Liver (tissue), 4 donors: ENCODE results near the gene ZNF180. TPM values are rescaled to one million over a fixed set of nuclear protein-coding genes. Genes with fewer than 3 reads are reported as not detected.

Source experiments
- polyA plus RNA-seq, 2 donors: library from polyadenylated mRNA; stranded (reverse) in 1 of 2; unstranded in 1 of 2; fragments of 200-250 nt in 1 of 2; fragments of >200 nt in 1 of 2; fragmentation: Nextera tagmentation in 1 of 2; extraction: Ambion mirVana in 1 of 2; gene quantifications; one replicate each; pipeline versions ENCODE4 v1.2.1 to v1.2.3, GENCODE V29; 2013 to 2015
- total RNA-seq, 2 donors: library from RNA; depleted of rRNA; stranded (reverse); fragments of >200 nt; gene quantifications; one replicate each; pipeline ENCODE4 v1.2.3, GENCODE V29; 2014
- donor health status: healthy.
- donor health status: healthy.
- donor health status: healthy.

ZNF180 gene
- total and polyA plus RNA-seq, 4 donors: 2.0 to 7.6 (median 4.3) TPM

Other genes starting within 250 kb of the ZNF180 start
- 1 to 10 TPM in 1 of 2 donors, under 1 TPM in 1; 0.17 to 1.6 TPM for gene ZNF233, start 240.6 kb downstream of the ZNF180 start, total RNA-seq
- gene ZNF233, start 240.6 kb downstream of the ZNF180 start, polyA plus RNA-seq: under 1 TPM in 1 of 2 donors, not detected in 1; 0.94 TPM
- gene ZNF235, start 195.5 kb downstream of the ZNF180 start, total RNA-seq: 1 to 10 TPM; 2.6 to 5.3 TPM
- gene ZNF235, start 195.5 kb downstream of the ZNF180 start, polyA plus RNA-seq: 1 to 10 TPM in 1 of 2 donors, under 1 TPM in 1; 0.96 to 1.7 TPM
- gene ZNF112, start 143.8 kb downstream of the ZNF180 start, total RNA-seq: 1 to 10 TPM; 1.8 to 2.0 TPM
- gene ZNF112, start 143.8 kb downstream of the ZNF180 start, polyA plus RNA-seq: 1 to 10 TPM in 1 of 2 donors, under 1 TPM in 1; 0.47 to 1.5 TPM
- 1 to 10 TPM in 1 of 2 donors, under 1 TPM in 1; 0.67 to 1.4 TPM for gene ZNF285, start 98.9 kb downstream of the ZNF180 start, total RNA-seq
- under 1 TPM; 0.23 to 0.32 TPM for gene ZNF285, start 98.9 kb downstream of the ZNF180 start, polyA plus RNA-seq
- gene ZNF229, start 52.0 kb downstream of the ZNF180 start, total RNA-seq: 1 to 10 TPM in 1 of 2 donors, under 1 TPM in 1; 0.67 to 4.6 TPM
- gene ZNF229, start 52.0 kb downstream of the ZNF180 start, polyA plus RNA-seq: under 1 TPM; 0.14 to 0.88 TPM
- under 1 TPM; 0.09 to 0.25 TPM for gene CEACAM20, start 29.2 kb upstream of the ZNF180 start, total RNA-seq
- not detected for gene CEACAM20, start 29.2 kb upstream of the ZNF180 start, polyA plus RNA-seq
- gene IGSF23, start 113.0 kb upstream of the ZNF180 start, total RNA-seq: 1 to 10 TPM in 1 of 2 donors, under 1 TPM in 1; 0.47 to 2.8 TPM
- 10 to 100 TPM in 1 of 2 donors, 1 to 10 TPM in 1; 3.9 to 11.4 TPM for gene IGSF23, start 113.0 kb upstream of the ZNF180 start, polyA plus RNA-seq
- 10 to 100 TPM; 18.6 to 49.0 TPM for gene PVR, start 143.4 kb upstream of the ZNF180 start, total RNA-seq
- 10 to 100 TPM; 11.4 to 45.7 TPM for gene PVR, start 143.4 kb upstream of the ZNF180 start, polyA plus RNA-seq
- 1 to 10 TPM in 1 of 2 donors, under 1 TPM in 1; 0.75 to 1.6 TPM for gene CEACAM19, start 171.0 kb upstream of the ZNF180 start, total RNA-seq
- 1 to 10 TPM in 1 of 2 donors, under 1 TPM in 1; 0.98 to 2.6 TPM for gene CEACAM19, start 171.0 kb upstream of the ZNF180 start, polyA plus RNA-seq
- under 1 TPM in 1 of 2 donors, not detected in 1; 0.09 TPM for gene CEACAM16, start 198.6 kb upstream of the ZNF180 start, total RNA-seq
- not detected for gene CEACAM16, start 198.6 kb upstream of the ZNF180 start, polyA plus RNA-seq
- 10 to 100 TPM in 1 of 2 donors, 1 to 10 TPM in 1; 4.5 to 29.1 TPM for gene BCL3, start 248.2 kb upstream of the ZNF180 start, total RNA-seq
- 10 to 100 TPM; 10.3 to 63.6 TPM for gene BCL3, start 248.2 kb upstream of the ZNF180 start, polyA plus RNA-seq